DMS79 treated with DMSO at 0.1 percent for 48 hours (cell line): ENCODE measurements around the gene XRCC6.
A peak's percentile ranks its signal among the peaks of the same experiment; 100 is the strongest.
"Not testable (repeated sequence)": the region's sequence is repeated elsewhere in the genome, so short reads cannot be mapped to it uniquely, and the experiment has no call there.

ENCODE experiments used
- DNase-seq: peaks from one replicate; lab custom pipeline; 2025; lab: John Stamatoyannopoulos, UW

XRCC6 gene

GRCh38 chr22:41650821-41651220 is 29.7 kb downstream of the XRCC6 start:
- DNase-seq = no peak

- no peak for DNase-seq
These were observed 33.2 kb downstream of the XRCC6 start for GRCh38 chr22:41654322-41654721.

- DNase-seq = no peak
These were observed 35.5 kb downstream of the XRCC6 start for GRCh38 chr22:41656556-41656955.

- DNase-seq = no peak
These were observed 36.6 kb downstream of the XRCC6 start for GRCh38 chr22:41657709-41658108.

- no peak for DNase-seq
These were observed 37.8 kb downstream of the XRCC6 start for GRCh38 chr22:41658869-41659268.

GRCh38 chr22:41659941-41660340 is 38.8 kb downstream of the XRCC6 start:
- DNase-seq = no peak

GRCh38 chr22:41660416-41660815 is 39.3 kb downstream of the XRCC6 start:
- no peak for DNase-seq

GRCh38 chr22:41661088-41661487 is 40.0 kb downstream of the XRCC6 start:
- no peak for DNase-seq

GRCh38 chr22:41661713-41662112 is 40.6 kb downstream of the XRCC6 start:
- DNase-seq = no peak

- DNase-seq = not testable (repeated sequence)
These were observed 42.5 kb downstream of the XRCC6 start for GRCh38 chr22:41663594-41663993.

- DNase-seq = no peak
These were observed 43.4 kb downstream of the XRCC6 start for GRCh38 chr22:41664490-41664889.

- no peak for DNase-seq
These were observed 43.9 kb downstream of the XRCC6 start for GRCh38 chr22:41664951-41665350.

- DNase-seq = no peak
These were observed 48.1 kb downstream of the XRCC6 start for GRCh38 chr22:41668971-41669911.

GRCh38 chr22:41672096-41672495 is 51.0 kb downstream of the XRCC6 start:
- DNase-seq = not testable (repeated sequence)

- DNase-seq = no peak
These were observed 51.9 kb downstream of the XRCC6 start for GRCh38 chr22:41672780-41673509.

GRCh38 chr22:41674846-41675340 is 53.8 kb downstream of the XRCC6 start:
- DNase-seq = no peak

- DNase-seq = no peak
These were observed 55.0 kb downstream of the XRCC6 start for GRCh38 chr22:41676134-41676533.

GRCh38 chr22:41681616-41682015 is 60.5 kb downstream of the XRCC6 start:
- no peak for DNase-seq

GRCh38 chr22:41682033-41682807 is 61.1 kb downstream of the XRCC6 start:
- peak; percentile 60 for DNase-seq

GRCh38 chr22:41683052-41683451 is 62.0 kb downstream of the XRCC6 start:
- DNase-seq = no peak

- DNase-seq = no peak
These were observed 62.5 kb downstream of the XRCC6 start for GRCh38 chr22:41683616-41684015.

GRCh38 chr22:41684194-41684593 is 63.1 kb downstream of the XRCC6 start:
- no peak for DNase-seq
